Activated CD4-positive, alpha-beta memory T cell treated with anti-CD3 and anti-CD28 coated beads, Interleukin-2, amount 10 ng/mL, durations not matched to agents 7 days and 5 days (primary cell): ENCODE measurements around the gene RBM22. TPM values are rescaled to one million over a fixed set of nuclear protein-coding genes. Genes with fewer than 3 reads are reported as not detected.

Source experiments
- CTCF ChIA-PET: fragments of 350-600 bp; sonication (Branson Sonifier 250); formaldehyde crosslinking; loops from one replicate; lab custom pipeline; 2021; ENCODE audit warnings: antibody characterized with exemption, inconsistent platforms; lab: Charles Lee
- POLR2A ChIA-PET: fragments of 350-600 bp; sonication (Branson Sonifier 250); formaldehyde crosslinking; loops from one replicate; lab custom pipeline; 2021; ENCODE audit warnings: antibody characterized with exemption; lab: Charles Lee
- DNase-seq: peaks from one replicate; pipeline ENCODE4 v3.0.0-alpha.2; 2020
- H3K27ac Mint-ChIP-seq: one replicate; pipeline ENCODE4 v1.8.0; 2021; ENCODE audit warnings: mild to moderate bottlenecking, mixed read lengths
- H3K27me3 Mint-ChIP-seq: one replicate; pipeline ENCODE4 v1.8.0; 2021; ENCODE audit warnings: mixed read lengths
- H3K36me3 Mint-ChIP-seq: one replicate; pipeline ENCODE4 v1.8.0; 2021; ENCODE audit warnings: low read depth, mixed read lengths
- H3K4me1 Mint-ChIP-seq: one replicate; pipeline ENCODE4 v1.8.0; 2021; ENCODE audit warnings: mixed read lengths
- H3K4me3 Mint-ChIP-seq: one replicate; pipeline ENCODE4 v1.8.0; 2021; ENCODE audit warnings: mild to moderate bottlenecking, mixed read lengths
- H3K9me3 Mint-ChIP-seq: one replicate; pipeline ENCODE4 v1.8.0; 2021; ENCODE audit warnings: mixed read lengths
- total RNA-seq, 2 experiments: library from RNA; stranded (reverse); gene quantifications; one replicate each; pipeline ENCODE4 v1.2.3, GENCODE V29; 2021

The RBM22 gene
- total RNA-seq, 2 experiments from 2014 or later, result 66.8 to 70.7 TPM

- POLR2A ChIA-PET, result interaction anchor here (1.6 to 1.7 kb wide), 2 partner anchors 15 to 29 kb away, joined by 5 to 6 read pairs; partner anchors contain the start of gene RBM22
- peaks cover 7% of the 10 kb centered on the region for H3K4me1 Mint-ChIP-seq
- DNase-seq, result no peak
- H3K27ac Mint-ChIP-seq, result no peak overlapping the region
- no peaks in the 10 kb centered on the region for H3K36me3 Mint-ChIP-seq
- peak overlapping the region; percentile 63 for H3K4me3 Mint-ChIP-seq
- H3K9me3 Mint-ChIP-seq, result no peaks in the 10 kb centered on the region
- H3K27me3 Mint-ChIP-seq, result peaks cover 22% of the 10 kb centered on the region
- CTCF ChIA-PET, result interaction anchor here (1.5 kb wide), 1 partner anchor 29 kb away, joined by 4 read pairs; the partner anchor contains the start of gene RBM22
These were observed 29.2 kb downstream of the RBM22 start for GRCh38 chr5:150671509-150672236.

GRCh38 chr5:150670948-150671310 lies 29.9 kb downstream of the RBM22 start:
- Mint-ChIP-seq H3K27me3 (peaks cover 22% of the 10 kb centered on the region), H3K36me3 (no peaks in the 10 kb centered on the region), H3K9me3 (no peaks in the 10 kb centered on the region), H3K27ac (no peak overlapping the region), H3K4me1 (peaks cover 7% of the 10 kb centered on the region), H3K4me3 (no peak overlapping the region)
- ChIA-PET POLR2A (interaction anchor here (1.7 kb wide), 1 partner anchor 30 kb away, joined by 6 read pairs; the partner anchor contains the start of gene RBM22), CTCF (interaction anchor here (1.5 kb wide), 1 partner anchor 30 kb away, joined by 4 read pairs; the partner anchor contains the start of gene RBM22)
- no peak for DNase-seq

GRCh38 chr5:150670275-150670947 lies 30.5 kb downstream of the RBM22 start:
- Mint-ChIP-seq H3K27me3 (peaks cover 22% of the 10 kb centered on the region), H3K4me1 (peaks cover 7% of the 10 kb centered on the region), H3K27ac (no peak overlapping the region), H3K9me3 (no peaks in the 10 kb centered on the region), H3K4me3 (no peak overlapping the region), H3K36me3 (no peaks in the 10 kb centered on the region)
- POLR2A ChIA-PET, result interaction anchor here (1.7 kb wide), 1 partner anchor 30 kb away, joined by 6 read pairs; the partner anchor contains the start of gene RBM22
- CTCF ChIA-PET, result interaction anchor here (1.5 kb wide), 1 partner anchor 30 kb away, joined by 4 read pairs; the partner anchor contains the start of gene RBM22
- no peak for DNase-seq

GRCh38 chr5:150665044-150665443 lies 35.8 kb downstream of the RBM22 start:
- Mint-ChIP-seq H3K27ac (no peak overlapping the region), H3K4me3 (no peak overlapping the region), H3K36me3 (no peaks in the 10 kb centered on the region), H3K27me3 (peaks cover 13% of the 10 kb centered on the region), H3K9me3 (no peaks in the 10 kb centered on the region), H3K4me1 (no peaks in the 10 kb centered on the region)
- CTCF ChIA-PET, result interaction anchor here (0.5 to 0.6 kb wide), 2 partner anchors 8 to 91 kb away, joined by 3 to 4 read pairs; no protein-coding TSS in a partner anchor
- DNase-seq, result no peak
- POLR2A ChIA-PET, result no interaction called here

GRCh38 chr5:150663936-150664335 lies 36.9 kb downstream of the RBM22 start:
- H3K36me3 Mint-ChIP-seq, result no peaks in the 10 kb centered on the region
- POLR2A ChIA-PET, result interaction anchor here (1.5 kb wide), 1 partner anchor 37 kb away, joined by 4 read pairs; the partner anchor contains the start of gene RBM22
- H3K9me3 Mint-ChIP-seq, result no peaks in the 10 kb centered on the region
- no peaks in the 10 kb centered on the region for H3K4me1 Mint-ChIP-seq
- DNase-seq, result no peak
- no peak overlapping the region for H3K4me3 Mint-ChIP-seq
- CTCF ChIA-PET, result no interaction called here
- no peak overlapping the region for H3K27ac Mint-ChIP-seq
- peaks cover 11% of the 10 kb centered on the region for H3K27me3 Mint-ChIP-seq

GRCh38 chr5:150662731-150663516 lies 37.9 kb downstream of the RBM22 start:
- no peaks in the 10 kb centered on the region for H3K36me3 Mint-ChIP-seq
- H3K27me3 Mint-ChIP-seq, result peaks cover 11% of the 10 kb centered on the region
- no peaks in the 10 kb centered on the region for H3K4me1 Mint-ChIP-seq
- no peak overlapping the region for H3K4me3 Mint-ChIP-seq
- no peak overlapping the region for H3K27ac Mint-ChIP-seq
- CTCF ChIA-PET, result interaction anchor here (1.2 kb wide), 1 partner anchor 38 kb away, joined by 3 read pairs; the partner anchor contains the start of gene RBM22
- no peak for DNase-seq
- POLR2A ChIA-PET, result interaction anchor here (1.5 kb wide), 1 partner anchor 38 kb away, joined by 4 read pairs; the partner anchor contains the start of gene RBM22
- no peaks in the 10 kb centered on the region for H3K9me3 Mint-ChIP-seq

- no peaks in the 10 kb centered on the region for H3K36me3 Mint-ChIP-seq
- no peak overlapping the region for H3K27ac Mint-ChIP-seq
- POLR2A ChIA-PET, result interaction anchor here (1.2 kb wide), 1 partner anchor 175 kb away, joined by 3 read pairs; no protein-coding TSS in a partner anchor
- CTCF ChIA-PET, result interaction anchor here (1.2 to 1.8 kb wide), 2 partner anchors 38 to 39 kb away, joined by 3 to 8 read pairs; partner anchors contain the start of gene RBM22
- H3K4me3 Mint-ChIP-seq, result no peak overlapping the region
- H3K9me3 Mint-ChIP-seq, result no peaks in the 10 kb centered on the region
- no peak for DNase-seq
- peaks cover 11% of the 10 kb centered on the region for H3K27me3 Mint-ChIP-seq
- H3K4me1 Mint-ChIP-seq, result peaks cover 5% of the 10 kb centered on the region
These were observed 38.9 kb downstream of the RBM22 start for GRCh38 chr5:150661821-150662596.

- DNase-seq, result no peak
- POLR2A ChIA-PET, result interaction anchor here (1.2 kb wide), 1 partner anchor 174 kb away, joined by 3 read pairs; no protein-coding TSS in a partner anchor
- CTCF ChIA-PET, result interaction anchor here (1.8 kb wide), 1 partner anchor 39 kb away, joined by 8 read pairs; the partner anchor contains the start of gene RBM22
- Mint-ChIP-seq H3K4me1 (peaks cover 5% of the 10 kb centered on the region), H3K27me3 (peaks cover 11% of the 10 kb centered on the region), H3K9me3 (no peaks in the 10 kb centered on the region), H3K4me3 (no peak within 1 kb of the TSS), H3K27ac (no peak within 1 kb of the TSS), H3K36me3 (no peaks in the 10 kb centered on the region)
These were observed 39.8 kb downstream of the RBM22 start, which contains the start of gene MYOZ3 for GRCh38 chr5:150661086-150661485. Gene MYOZ3 (plus strand): TSS chr5:150661251. CDS start chr5:150662942, 1,691 bp downstream.

GRCh38 chr5:150660108-150660831 lies 40.6 kb downstream of the RBM22 start:
- CTCF ChIA-PET, result interaction anchor here (1.8 kb wide), 1 partner anchor 40 kb away, joined by 8 read pairs; the partner anchor contains the start of gene RBM22

GRCh38 chr5:150659360-150660107 lies 41.3 kb downstream of the RBM22 start:
- Mint-ChIP-seq H3K36me3 (no peaks in the 10 kb centered on the region), H3K4me3 (no peak overlapping the region), H3K27me3 (peaks cover 8% of the 10 kb centered on the region), H3K27ac (no peak overlapping the region), H3K4me1 (peaks cover 7% of the 10 kb centered on the region), H3K9me3 (no peaks in the 10 kb centered on the region)
- no peak for DNase-seq
- POLR2A ChIA-PET, result no interaction called here
- CTCF ChIA-PET, result no interaction called here

More at GRCh38 chr5:150660108-150660831, 40.6 kb downstream of the RBM22 start:
- Mint-ChIP-seq H3K4me1 (peaks cover 7% of the 10 kb centered on the region), H3K9me3 (no peaks in the 10 kb centered on the region), H3K27me3 (peaks cover 11% of the 10 kb centered on the region), H3K36me3 (no peaks in the 10 kb centered on the region), H3K27ac (no peak overlapping the region), H3K4me3 (no peak overlapping the region)
- POLR2A ChIA-PET, result no interaction called here
- no peak for DNase-seq
